ENCODE measurements around the gene ME1.

GRCh38 chr6:83466328-83466727 is 35.5 kb upstream of the ME1 start:
- TF ChIP-seq CTCF (IDR thresholded peaks at IDR 0.05; ENCODE audit: extremely low read depth in 1 of 2, insufficient read depth in 1 of 2, low read depth in 1 of 2, low read length in 2 of 2): no peak
- no peak for TF ChIP-seq MYC (IDR thresholded peaks at IDR 0.05; ENCODE audit: low read depth, low read length)
- TF ChIP-seq POLR2A (IDR thresholded peaks at IDR 0.05; ENCODE audit: low read depth, low read length): no peak

All from endothelial cell of umbilical vein (primary cell).